Measurements from ENCODE around the gene LZTR1.

Gene LZTR1

GRCh38 chr22:20957683-20958431 is 24.2 kb upstream of the LZTR1 start:
- TF ChIP-seq CTCF (conservative IDR thresholded peaks at IDR 0.05; ENCODE audit: low read depth, low read length), result no peak
- no peak for DNase-seq (ENCODE audit: low read depth)
- peak overlapping the region; percentile 67 for H3K4me3 ChIP-seq (ENCODE audit: low read depth, low read length)

- no peak for DNase-seq (ENCODE audit: low read depth)
- TF ChIP-seq CTCF (conservative IDR thresholded peaks at IDR 0.05; ENCODE audit: low read depth, low read length), result no peak
- no peak overlapping the region for H3K4me3 ChIP-seq (ENCODE audit: low read depth, low read length)
Measured at GRCh38 chr22:20959578-20960461, 22.3 kb upstream of the LZTR1 start.

GRCh38 chr22:20960609-20961008 is 21.5 kb upstream of the LZTR1 start:
- DNase-seq (ENCODE audit: low read depth), result no peak
- no peak for TF ChIP-seq CTCF (conservative IDR thresholded peaks at IDR 0.05; ENCODE audit: low read depth, low read length)
- no peak overlapping the region for H3K4me3 ChIP-seq (ENCODE audit: low read depth, low read length)

GRCh38 chr22:20962491-20962945 is 19.6 kb upstream of the LZTR1 start:
- H3K4me3 ChIP-seq (ENCODE audit: low read depth, low read length), result no peak overlapping the region
- TF ChIP-seq CTCF (conservative IDR thresholded peaks at IDR 0.05; ENCODE audit: low read depth, low read length), result no peak
- DNase-seq (ENCODE audit: low read depth), result no peak

- no peak for TF ChIP-seq CTCF (conservative IDR thresholded peaks at IDR 0.05; ENCODE audit: low read depth, low read length)
- no peak overlapping the region for H3K4me3 ChIP-seq (ENCODE audit: low read depth, low read length)
- no peak for DNase-seq (ENCODE audit: low read depth)
Measured at GRCh38 chr22:20963201-20964052, 18.7 kb upstream of the LZTR1 start.

- no peak overlapping the region for H3K4me3 ChIP-seq (ENCODE audit: low read depth, low read length)
- TF ChIP-seq CTCF (conservative IDR thresholded peaks at IDR 0.05; ENCODE audit: low read depth, low read length), result no peak
- DNase-seq (ENCODE audit: low read depth), result no peak
Measured at GRCh38 chr22:20964090-20964798, 17.9 kb upstream of the LZTR1 start.

Measured in choroid plexus epithelial cell (primary cell).